GM15510 (cell line): Measurements from ENCODE around the gene TRMT2A.

Experiments
- POLR2A ChIP-seq: IDR thresholded peaks from 3 replicates; pipeline ENCODE4 v1.6.1; 2011; ENCODE audit warnings: borderline replicate concordance; ENCODE audit not compliant: insufficient read length; ENCODE audit errors: extremely low read depth

Gene TRMT2A

DNA sequence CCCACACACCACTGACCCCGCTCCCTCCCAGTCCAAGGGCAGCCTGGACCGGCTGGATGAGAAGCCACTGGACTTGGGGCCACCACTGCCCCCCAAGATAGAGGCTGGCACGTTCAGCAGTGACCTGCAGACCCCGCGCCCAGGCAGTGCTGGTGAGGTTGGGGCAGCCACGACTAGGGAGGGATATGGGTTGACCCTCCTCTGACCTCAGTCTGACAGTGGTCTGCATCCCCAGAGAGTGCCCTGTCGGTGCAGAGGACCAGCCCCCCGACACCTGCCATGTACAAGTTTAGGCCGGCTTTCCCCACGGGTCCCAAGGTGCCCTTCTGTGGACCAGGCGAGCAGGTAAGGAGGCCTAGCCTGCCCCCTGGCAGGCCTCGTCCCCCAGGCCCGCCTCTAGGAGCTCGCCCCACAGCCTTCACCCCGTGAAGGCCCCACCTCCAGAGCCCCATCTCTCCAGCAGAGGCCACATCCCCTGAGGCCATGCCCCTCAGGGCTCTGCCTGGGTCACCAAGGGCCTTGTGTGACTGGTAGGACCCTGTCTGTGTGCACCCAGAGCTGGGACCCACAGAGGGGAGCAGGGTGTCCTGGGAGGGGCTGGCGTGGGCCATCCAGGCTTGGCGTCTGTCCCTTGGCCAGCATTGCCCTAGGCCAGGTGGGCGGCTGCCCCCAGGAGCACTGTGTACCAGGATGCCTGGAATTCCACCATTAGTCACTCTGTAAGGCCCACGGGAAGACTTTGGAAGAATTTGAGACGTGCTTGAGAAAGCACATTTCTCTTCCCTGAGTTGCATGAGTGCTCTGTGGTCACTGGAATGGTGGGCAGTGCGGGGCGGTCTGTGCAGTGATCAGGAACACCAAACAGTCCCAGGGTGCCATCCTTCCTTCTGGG is 24.4 kb upstream of the TRMT2A start:
- TF ChIP-seq POLR2A: no peak

DNA sequence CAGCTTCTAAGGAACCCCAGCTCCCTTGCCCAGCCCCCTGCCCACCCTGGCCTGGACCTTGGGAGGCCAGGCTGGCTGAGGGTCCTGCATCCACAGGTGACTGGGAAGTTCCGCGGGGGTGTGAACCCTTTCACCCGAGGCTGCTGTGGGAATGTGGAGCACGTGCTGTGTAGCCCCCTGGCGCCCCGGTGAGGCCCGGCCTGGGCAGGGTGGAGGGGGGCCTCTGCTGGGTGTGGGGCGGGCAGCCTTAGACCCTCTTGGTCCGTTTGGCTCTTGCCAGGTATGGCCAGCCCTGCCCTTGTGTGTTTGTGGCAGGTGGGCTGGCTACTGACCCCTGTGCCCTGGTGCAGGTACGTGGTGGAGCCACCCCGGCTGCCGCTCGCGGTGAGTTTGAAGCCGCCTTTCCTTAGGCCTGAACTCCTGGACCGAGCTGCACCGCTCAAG is 23.5 kb upstream of the TRMT2A start:
- no peak for TF ChIP-seq POLR2A

DNA sequence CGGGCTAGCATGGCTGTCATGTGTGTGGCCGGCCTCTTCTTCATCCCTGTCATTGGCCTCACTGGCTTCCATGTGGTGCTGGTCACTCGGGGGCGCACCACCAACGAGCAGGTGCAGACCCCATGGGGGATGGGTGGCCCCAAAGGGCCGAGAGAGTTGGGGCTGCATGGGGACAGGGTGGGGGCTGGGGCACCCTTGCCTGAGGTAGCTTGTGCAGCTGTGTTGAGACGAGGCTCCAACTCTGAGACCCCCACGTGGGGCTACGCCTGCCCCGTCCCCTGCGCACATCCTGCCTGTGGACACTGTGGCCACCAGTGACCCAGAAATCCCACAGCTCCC is 23.1 kb upstream of the TRMT2A start:
- TF ChIP-seq POLR2A: no peak

DNA sequence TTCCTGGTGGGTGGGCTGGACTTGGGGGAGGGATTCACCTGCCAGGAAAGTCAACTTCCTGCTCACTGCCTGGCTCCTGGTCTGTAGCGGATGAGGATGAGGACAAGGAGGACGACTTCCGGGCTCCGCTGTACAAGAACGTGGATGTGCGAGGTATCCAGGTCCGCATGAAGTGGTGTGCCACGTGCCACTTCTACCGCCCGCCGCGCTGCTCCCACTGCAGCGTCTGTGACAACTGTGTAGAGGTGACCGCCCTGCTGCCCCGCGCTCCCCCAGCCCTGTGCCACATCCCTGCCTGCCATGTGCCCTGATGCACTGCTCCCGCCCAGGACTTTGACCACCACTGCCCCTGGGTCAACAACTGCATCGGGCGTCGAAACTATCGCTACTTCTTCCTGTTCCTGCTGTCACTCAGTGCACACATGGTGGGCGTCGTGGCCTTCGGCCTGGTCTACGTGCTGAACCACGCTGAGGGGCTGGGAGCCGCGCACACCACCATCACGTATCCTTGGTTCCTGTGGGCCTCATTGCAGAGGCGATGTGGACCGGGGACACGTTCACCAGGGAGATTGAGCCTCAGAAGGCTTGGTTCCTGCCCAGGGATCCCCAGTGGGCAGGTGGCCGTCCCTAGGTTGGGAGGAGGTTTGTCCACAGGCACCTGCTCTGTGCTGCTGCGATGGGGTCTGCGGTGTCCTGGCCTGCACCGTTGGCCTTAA is 22.5 kb upstream of the TRMT2A start:
- TF ChIP-seq POLR2A: no peak

DNA sequence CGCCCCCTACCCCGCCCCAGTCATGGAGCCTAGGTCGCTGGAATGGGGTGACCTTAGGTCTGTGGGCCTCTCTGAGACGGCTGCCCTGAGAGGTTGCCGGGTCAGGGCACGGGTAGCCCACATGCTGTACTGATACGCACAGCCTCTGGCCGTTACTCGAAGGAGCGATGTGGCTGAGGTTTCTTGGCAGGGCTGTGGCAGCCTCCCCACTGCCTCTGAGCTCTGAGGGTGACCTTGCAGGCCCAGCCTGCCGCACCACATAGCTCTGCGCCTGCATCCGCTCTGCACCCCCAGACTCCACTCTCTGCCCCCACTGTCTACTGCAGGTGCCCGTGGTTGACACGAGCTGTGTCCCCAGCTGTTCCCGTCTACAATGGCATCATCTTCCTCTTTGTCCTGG is 21.8 kb upstream of the TRMT2A start:
- TF ChIP-seq POLR2A: no peak

DNA sequence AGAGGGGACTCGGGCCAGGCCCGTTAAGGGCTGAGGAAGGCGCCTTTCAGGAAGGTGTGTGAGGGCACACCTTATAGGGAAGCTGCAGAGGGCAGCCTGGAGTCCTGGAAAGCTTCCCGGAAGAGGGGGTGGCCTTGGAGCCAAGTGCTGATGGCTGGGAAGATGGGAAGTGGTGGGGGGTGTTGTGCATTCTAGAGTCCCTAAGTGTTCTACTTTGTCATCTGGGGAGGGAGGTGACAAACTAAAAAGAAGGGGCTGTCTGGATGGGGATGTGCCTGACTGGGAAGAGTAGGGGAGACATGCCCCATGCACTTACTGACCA is 21.4 kb upstream of the TRMT2A start:
- no peak for TF ChIP-seq POLR2A

DNA sequence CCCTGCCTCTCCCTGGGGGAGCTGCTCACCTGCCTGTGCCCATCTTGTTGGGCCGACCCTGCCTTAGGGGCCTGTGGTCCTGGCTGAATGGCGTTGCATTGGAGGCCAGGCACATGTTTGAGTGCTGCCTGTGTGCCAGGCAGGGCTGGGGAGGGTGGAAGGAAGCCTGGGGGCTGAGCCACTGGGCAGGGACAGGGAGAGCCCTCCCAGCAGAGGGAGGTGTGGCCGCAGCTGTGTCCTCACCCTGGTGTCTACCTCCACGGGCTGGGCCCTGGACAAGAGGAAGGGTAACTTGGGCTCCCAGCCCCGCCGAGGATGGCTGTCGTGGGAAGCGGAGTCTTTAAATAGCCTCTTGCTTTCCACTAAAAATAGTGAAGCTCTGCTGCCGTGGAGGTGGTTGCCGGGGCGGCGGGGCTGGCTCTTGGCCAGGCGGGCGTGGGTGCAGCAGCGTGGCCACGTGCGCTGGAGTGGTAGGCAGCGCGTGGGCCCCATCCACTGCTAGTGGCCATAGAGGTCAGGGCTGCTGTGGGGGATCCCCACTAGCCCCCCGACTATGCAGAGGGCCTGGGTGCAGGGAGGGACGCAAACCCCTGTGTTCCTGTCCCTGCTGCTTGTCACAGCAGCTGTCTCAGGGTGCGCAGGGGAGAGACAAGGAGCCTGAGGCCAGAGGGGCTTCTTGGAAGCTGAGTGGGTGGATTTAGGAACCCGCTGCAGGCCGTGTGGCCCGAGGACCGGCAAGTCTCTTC is 20.8 kb upstream of the TRMT2A start:
- no peak for TF ChIP-seq POLR2A

DNA sequence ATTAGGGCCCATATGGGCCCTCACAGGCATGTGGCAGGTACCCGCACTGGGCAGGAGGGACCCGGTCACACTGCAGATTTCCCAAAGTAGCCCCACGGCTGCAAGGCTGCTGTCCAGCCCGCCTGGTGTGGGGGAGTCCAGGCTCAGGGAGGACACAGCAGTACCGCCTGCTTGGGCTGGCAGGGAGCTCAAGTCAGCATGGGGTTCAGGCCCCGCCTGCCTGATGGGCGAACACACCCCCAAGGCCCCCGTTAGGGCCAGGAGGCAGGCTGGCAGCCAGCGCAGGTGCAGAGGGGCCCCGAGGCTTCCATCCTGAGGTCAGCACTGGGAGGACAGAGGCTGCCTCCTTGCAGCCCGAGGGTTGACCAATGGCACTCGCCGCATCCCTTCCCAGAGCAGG is 20.1 kb upstream of the TRMT2A start:
- no peak for TF ChIP-seq POLR2A

DNA sequence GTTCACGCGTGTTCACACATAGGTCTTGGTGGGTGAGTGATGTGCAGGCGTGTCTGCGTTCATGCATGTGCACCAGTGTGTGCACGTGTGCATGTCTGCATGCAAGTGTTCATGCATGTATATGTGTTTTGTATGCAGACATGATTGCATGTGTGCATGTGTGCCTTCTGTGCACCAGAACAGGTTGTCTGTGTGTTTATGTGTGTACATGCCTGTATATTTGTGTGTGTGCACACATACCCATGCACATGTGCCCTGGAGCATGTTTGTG is 19.5 kb upstream of the TRMT2A start:
- no peak for TF ChIP-seq POLR2A

DNA sequence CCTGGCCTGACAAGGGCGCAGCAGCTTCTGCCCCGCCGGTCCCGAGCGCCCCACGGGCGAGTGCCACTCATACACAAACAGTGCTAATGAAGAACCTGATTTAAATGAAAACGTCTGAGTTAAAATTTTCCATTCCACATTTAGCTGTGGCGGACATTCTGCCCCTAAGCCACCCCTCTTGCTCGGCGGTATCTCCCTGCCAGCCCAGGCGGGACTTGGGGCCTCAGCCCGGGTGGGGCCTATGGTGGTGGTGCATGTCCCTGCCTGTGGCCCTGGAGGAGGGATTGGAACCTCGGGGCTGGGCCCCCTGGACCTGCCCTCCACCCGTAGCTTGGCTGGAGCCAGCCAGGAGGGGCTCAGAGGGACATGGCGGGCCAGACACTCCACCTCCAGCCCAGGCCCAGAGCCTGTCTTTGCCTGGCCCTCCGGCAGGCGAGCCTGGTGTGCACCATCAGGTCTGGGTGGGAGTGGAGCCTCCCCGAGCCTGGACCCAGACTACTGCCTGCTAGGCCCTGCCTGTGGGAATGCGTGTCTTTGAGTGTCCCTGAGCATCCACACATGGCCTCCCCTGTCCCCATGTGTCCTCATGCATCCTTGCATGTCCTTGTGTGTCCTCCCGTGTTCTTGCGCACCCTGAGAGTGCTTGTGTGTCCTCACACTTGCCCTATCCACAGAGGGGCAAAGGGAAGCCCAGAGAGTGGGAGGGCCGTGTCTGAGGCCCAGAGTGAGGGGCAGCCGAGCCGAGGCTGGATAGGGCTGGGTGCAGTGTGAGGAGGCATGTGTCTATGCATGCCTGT is 19.0 kb upstream of the TRMT2A start:
- no peak for TF ChIP-seq POLR2A

DNA sequence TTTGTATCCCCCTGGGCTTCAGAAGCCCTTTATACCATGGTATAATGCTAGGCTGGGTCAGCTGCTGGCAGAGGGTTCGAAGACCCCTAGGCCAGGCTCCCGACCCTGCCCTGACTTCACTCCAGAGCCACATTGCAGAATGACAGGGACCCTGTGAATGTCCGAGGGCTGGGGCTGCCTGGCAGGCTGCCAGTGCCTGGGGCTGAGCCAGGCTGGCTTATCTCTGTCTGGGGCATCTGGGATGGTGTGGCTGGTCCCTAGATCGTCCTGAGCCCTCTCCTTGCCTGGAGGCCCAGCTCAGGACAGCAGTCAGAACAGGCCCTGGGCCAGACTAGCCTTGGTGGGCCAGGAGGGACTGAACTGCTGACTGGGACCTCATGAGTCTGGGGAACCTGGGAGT is 18.2 kb upstream of the TRMT2A start:
- TF ChIP-seq POLR2A: no peak

DNA sequence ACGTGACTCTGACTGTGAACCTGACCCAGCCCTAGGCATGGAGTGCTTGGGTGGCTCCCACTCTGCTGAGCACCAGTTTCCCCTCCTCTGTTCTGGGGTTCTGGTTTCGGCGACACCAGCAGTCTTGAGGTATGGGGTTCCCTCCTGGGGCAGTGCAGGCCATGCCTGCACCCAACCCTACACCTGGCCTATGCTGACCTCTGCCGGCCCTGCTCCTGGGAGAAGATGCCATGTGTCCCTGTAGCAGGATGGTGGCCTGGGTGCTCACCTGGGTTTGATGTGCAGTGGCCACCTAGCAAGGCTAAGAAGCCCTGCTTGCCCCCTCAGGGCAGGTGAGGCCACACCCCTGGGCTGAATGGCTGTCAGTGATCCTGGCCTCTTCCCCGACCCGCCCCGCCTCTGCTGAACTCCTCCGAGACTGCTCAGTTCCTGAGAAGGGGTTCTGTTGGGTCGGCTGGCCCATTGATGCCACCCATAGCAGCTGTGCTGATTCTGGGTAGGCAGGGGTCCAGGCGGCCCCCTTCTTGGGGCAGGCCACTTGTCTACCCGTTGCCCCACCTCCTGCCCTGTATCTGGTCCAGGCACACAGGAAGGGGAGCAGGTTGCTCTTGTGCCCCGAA is 17.0 kb upstream of the TRMT2A start:
- no peak for TF ChIP-seq POLR2A

DNA sequence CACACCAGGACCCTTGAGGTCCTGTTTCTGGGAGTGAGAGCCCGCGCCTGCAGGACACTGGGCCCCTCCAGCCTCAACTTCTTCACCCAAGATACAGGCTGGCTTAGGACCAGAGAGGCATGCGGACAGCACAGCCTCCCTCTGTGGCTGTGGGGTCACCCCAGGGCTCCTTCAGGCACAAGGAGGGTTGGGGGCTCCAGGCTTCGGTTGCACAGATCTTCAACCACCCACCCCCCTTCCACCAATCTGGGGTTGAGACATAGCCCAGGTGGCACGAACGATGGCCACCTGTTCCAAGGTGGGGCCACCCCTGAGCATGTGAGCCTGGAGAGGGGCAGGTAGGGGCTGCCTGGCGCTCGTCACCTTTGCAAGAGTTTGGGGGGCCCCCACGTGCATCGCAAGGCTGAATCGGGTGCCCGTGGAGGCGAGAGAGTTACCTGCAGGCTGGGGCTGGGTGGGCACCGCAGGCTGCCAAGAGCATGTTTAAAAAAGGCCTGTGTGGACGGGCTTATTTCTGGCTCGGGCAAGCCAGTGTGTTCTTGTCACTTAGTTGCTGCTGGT is 15.7 kb upstream of the TRMT2A start:
- no peak for TF ChIP-seq POLR2A
